Stomach (tissue), 4 donors: ENCODE results near the gene RIMBP2.

Source experiments
- CTCF ChIP-seq, 7 experiments: fragments of 450-650 bp in 4 of 7; fragments of 200-600 bp in 3 of 7; sonication (generic) in 3 of 7; IDR thresholded peaks; one replicate each; pipeline ENCODE4 v1.5.1; 2016 to 2019; ENCODE audit warnings: antibody characterized with exemption in 7 of 7, control low read depth in 2 of 7, mild to moderate bottlenecking in 1 of 7
- EP300 ChIP-seq: sonication (generic); formaldehyde crosslinking; IDR thresholded peaks from one replicate; pipeline ENCODE4 v1.6.1; 2017; ENCODE audit warnings: antibody characterized with exemption
- POLR2A ChIP-seq, 4 donors: fragments of 450-650 bp; IDR thresholded peaks; one replicate each; pipeline ENCODE4 v1.6.1; 2016; ENCODE audit warnings: antibody characterized with exemption in 4 of 4, control low read depth in 2 of 4, mild to moderate bottlenecking in 1 of 4, moderate library complexity in 1 of 4
- POLR2AphosphoS5 ChIP-seq, 3 donors: sonication (generic); formaldehyde crosslinking; IDR thresholded peaks; one replicate each; pipeline ENCODE4 v1.6.1; 2016; ENCODE audit warnings: antibody characterized with exemption in 3 of 3

- no peak for TF ChIP-seq EP300
- TF ChIP-seq CTCF (IDR thresholded peaks at IDR 0.05), result no peak
- TF ChIP-seq POLR2AphosphoS5 (IDR thresholded peaks at IDR 0.05), result no peak
- TF ChIP-seq POLR2A (IDR thresholded peaks at IDR 0.05), result no peak
Measured at GRCh38 chr12:130611026-130611905, 104.8 kb downstream of the RIMBP2 start.
